ENCODE data around the gene IMMP2L. TPM values are rescaled to one million over a fixed set of nuclear protein-coding genes. Genes with fewer than 3 reads are reported as not detected.

The IMMP2L gene
- total and polyA plus RNA-seq, 2 of the 13 experiments (the other 11 are each of a cell fraction or from before 2014, with no cell fraction given), result 7.8 to 16.9 TPM

DNA sequence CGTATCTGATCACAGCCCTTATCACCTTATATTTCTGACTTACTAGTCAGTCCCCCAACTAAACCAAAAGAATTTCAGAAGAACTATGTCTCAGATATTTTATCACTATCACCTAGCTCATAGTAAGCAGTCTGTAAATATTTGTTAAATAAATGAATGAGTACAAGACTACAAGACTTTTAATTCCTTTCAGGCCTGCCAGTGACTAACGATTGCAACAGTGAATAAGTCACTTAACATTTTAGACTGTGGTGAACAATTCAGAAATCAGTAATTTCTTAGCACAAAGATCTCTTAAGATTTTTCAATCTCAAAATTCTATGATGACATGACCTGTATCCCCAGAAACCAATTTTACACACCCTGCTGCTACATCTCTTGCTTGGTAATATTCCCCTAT, 162.2 kb downstream of the IMMP2L start (continued):
- TF ChIP-seq, protein P1, sequence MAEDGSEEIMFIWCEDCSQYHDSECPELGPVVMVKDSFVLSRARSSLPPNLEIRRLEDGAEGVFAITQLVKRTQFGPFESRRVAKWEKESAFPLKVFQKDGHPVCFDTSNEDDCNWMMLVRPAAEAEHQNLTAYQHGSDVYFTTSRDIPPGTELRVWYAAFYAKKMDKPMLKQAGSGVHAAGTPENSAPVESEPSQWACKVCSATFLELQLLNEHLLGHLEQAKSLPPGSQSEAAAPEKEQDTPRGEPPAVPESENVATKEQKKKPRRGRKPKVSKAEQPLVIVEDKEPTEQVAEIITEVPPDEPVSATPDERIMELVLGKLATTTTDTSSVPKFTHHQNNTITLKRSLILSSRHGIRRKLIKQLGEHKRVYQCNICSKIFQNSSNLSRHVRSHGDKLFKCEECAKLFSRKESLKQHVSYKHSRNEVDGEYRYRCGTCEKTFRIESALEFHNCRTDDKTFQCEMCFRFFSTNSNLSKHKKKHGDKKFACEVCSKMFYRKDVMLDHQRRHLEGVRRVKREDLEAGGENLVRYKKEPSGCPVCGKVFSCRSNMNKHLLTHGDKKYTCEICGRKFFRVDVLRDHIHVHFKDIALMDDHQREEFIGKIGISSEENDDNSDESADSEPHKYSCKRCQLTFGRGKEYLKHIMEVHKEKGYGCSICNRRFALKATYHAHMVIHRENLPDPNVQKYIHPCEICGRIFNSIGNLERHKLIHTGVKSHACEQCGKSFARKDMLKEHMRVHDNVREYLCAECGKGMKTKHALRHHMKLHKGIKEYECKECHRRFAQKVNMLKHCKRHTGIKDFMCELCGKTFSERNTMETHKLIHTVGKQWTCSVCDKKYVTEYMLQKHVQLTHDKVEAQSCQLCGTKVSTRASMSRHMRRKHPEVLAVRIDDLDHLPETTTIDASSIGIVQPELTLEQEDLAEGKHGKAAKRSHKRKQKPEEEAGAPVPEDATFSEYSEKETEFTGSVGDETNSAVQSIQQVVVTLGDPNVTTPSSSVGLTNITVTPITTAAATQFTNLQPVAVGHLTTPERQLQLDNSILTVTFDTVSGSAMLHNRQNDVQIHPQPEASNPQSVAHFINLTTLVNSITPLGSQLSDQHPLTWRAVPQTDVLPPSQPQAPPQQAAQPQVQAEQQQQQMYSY (CRISPR knock-in tag; IDR thresholded peaks at IDR 0.05), result no peak
- TF ChIP-seq, protein P2, sequence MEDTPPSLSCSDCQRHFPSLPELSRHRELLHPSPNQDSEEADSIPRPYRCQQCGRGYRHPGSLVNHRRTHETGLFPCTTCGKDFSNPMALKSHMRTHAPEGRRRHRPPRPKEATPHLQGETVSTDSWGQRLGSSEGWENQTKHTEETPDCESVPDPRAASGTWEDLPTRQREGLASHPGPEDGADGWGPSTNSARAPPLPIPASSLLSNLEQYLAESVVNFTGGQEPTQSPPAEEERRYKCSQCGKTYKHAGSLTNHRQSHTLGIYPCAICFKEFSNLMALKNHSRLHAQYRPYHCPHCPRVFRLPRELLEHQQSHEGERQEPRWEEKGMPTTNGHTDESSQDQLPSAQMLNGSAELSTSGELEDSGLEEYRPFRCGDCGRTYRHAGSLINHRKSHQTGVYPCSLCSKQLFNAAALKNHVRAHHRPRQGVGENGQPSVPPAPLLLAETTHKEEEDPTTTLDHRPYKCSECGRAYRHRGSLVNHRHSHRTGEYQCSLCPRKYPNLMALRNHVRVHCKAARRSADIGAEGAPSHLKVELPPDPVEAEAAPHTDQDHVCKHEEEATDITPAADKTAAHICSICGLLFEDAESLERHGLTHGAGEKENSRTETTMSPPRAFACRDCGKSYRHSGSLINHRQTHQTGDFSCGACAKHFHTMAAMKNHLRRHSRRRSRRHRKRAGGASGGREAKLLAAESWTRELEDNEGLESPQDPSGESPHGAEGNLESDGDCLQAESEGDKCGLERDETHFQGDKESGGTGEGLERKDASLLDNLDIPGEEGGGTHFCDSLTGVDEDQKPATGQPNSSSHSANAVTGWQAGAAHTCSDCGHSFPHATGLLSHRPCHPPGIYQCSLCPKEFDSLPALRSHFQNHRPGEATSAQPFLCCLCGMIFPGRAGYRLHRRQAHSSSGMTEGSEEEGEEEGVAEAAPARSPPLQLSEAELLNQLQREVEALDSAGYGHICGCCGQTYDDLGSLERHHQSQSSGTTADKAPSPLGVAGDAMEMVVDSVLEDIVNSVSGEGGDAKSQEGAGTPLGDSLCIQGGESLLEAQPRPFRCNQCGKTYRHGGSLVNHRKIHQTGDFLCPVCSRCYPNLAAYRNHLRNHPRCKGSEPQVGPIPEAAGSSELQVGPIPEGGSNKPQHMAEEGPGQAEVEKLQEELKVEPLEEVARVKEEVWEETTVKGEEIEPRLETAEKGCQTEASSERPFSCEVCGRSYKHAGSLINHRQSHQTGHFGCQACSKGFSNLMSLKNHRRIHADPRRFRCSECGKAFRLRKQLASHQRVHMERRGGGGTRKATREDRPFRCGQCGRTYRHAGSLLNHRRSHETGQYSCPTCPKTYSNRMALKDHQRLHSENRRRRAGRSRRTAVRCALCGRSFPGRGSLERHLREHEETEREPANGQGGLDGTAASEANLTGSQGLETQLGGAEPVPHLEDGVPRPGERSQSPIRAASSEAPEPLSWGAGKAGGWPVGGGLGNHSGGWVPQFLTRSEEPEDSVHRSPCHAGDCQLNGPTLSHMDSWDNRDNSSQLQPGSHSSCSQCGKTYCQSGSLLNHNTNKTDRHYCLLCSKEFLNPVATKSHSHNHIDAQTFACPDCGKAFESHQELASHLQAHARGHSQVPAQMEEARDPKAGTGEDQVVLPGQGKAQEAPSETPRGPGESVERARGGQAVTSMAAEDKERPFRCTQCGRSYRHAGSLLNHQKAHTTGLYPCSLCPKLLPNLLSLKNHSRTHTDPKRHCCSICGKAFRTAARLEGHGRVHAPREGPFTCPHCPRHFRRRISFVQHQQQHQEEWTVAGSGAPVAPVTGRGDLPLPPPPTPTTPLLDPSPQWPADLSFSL (CRISPR knock-in tag; IDR thresholded peaks at IDR 0.05), result no peak
- no peak for TF ChIP-seq NFKBIZ (CRISPR knock-in tag; IDR thresholded peaks at IDR 0.05)

All from HepG2 (cell line).